SK-N-SH (cell line): ENCODE results near the gene MBNL2. TPM values are rescaled to one million over a fixed set of nuclear protein-coding genes. Genes with fewer than 3 reads are reported as not detected.
A peak's percentile ranks its signal among the peaks of the same experiment; 100 is the strongest.

Source experiments
- CTCF ChIA-PET: fragments of 300-600, 350-600 bp; formaldehyde crosslinking; extraction: SDS; loops from one replicate; lab custom pipeline; 2021; lab: Yijun Ruan, JAX
- POLR2A ChIA-PET: fragments of 350-600 bp; sonication (Branson Sonifier 250); formaldehyde crosslinking; extraction: SDS; loops from one replicate; lab custom pipeline; 2020; ENCODE audit warnings: antibody characterized with exemption, inconsistent platforms; lab: Yijun Ruan, JAX
- DNase-seq: peaks from one replicate; pipeline ENCODE4 v3.0.0; 2012
- H2AFZ ChIP-seq: fragments of 200-600 bp; sonication (generic); 2 replicates; pipeline ENCODE4 v1.8.1; 2016; ENCODE audit warnings: antibody characterized with exemption, mild to moderate bottlenecking, low read depth
- H3F3A ChIP-seq: fragments of 200-600 bp; sonication (generic); replicated peaks from 2 replicates; pipeline ENCODE3; 2016; ENCODE audit warnings: antibody characterized with exemption, mild to moderate bottlenecking; ENCODE audit not compliant: insufficient read depth
- H3K27ac ChIP-seq, 2 experiments: fragments of 200-500 bp in 1 of 2; fragments of 200-600 bp in 1 of 2; sonication (Bioruptor generic) in 1 of 2; sonication (generic), shearing (Covaris generic) in 1 of 2; 2 replicates each; pipeline versions ENCODE4 v1.5.1 to v1.6.1; 2014 to 2016; ENCODE audit warnings: low read depth in 2 of 2, inconsistent platforms in 1 of 2, low read length in 1 of 2, mild to moderate bottlenecking in 1 of 2, mixed read lengths in 1 of 2
- H3K27me3 ChIP-seq: fragments of 200-600 bp; sonication (generic), shearing (Covaris generic); 2 replicates; pipeline ENCODE4 v1.6.1; 2016; ENCODE audit warnings: mixed run types; ENCODE audit not compliant: insufficient read depth
- H3K36me3 ChIP-seq, 2 experiments: fragments of 200-500 bp in 1 of 2; fragments of 200-600 bp in 1 of 2; sonication (Bioruptor generic) in 1 of 2; sonication (generic) in 1 of 2; replicated peaks in 1 of 2; 2 replicates each; pipeline versions ENCODE3 to v1.5.1; 2014 to 2016; ENCODE audit warnings: low read length in 1 of 2, mild to moderate bottlenecking in 1 of 2; ENCODE audit not compliant: insufficient read depth in 2 of 2, control insufficient read depth in 1 of 2
- H3K4me1 ChIP-seq, 2 experiments: fragments of 200-500 bp in 1 of 2; fragments of 200-600 bp in 1 of 2; sonication (Bioruptor generic) in 1 of 2; sonication (generic), shearing (Covaris generic) in 1 of 2; 2 replicates each; pipeline versions ENCODE4 v1.5.1 to v1.6.1; 2014 to 2016; ENCODE audit warnings: low read depth in 1 of 2, low read length in 1 of 2, mixed run types in 1 of 2; ENCODE audit not compliant: insufficient read depth in 2 of 2, control insufficient read depth in 1 of 2
- H3K4me2 ChIP-seq: fragments of 200-600 bp; sonication (generic), shearing (Covaris generic); 2 replicates; pipeline ENCODE4 v1.6.1; 2017; ENCODE audit warnings: mixed run types
- H3K4me3 ChIP-seq, 2 experiments: fragments of 200-500 bp in 1 of 2; fragments of 200-600 bp in 1 of 2; sonication (Bioruptor generic) in 1 of 2; sonication (generic), shearing (Covaris generic) in 1 of 2; 2 replicates each; pipeline versions ENCODE4 v1.5.1 to v1.8.1; 2014 to 2016; ENCODE audit warnings: low read depth in 2 of 2, inconsistent platforms in 1 of 2, low read length in 1 of 2, mild to moderate bottlenecking in 1 of 2, mixed read lengths in 1 of 2, moderate library complexity in 1 of 2
- H3K79me2 ChIP-seq: fragments of 200-600 bp; sonication (generic); 2 replicates; pipeline ENCODE4 v1.8.1; 2017; ENCODE audit warnings: mild to moderate bottlenecking; ENCODE audit not compliant: insufficient read depth
- H3K9ac ChIP-seq: fragments of 200-600 bp; sonication (generic); 2 replicates; pipeline ENCODE4 v1.6.1; 2017; ENCODE audit warnings: mixed run types
- H3K9me2 ChIP-seq: fragments of 200-600 bp; sonication (generic); 2 replicates; pipeline ENCODE4 v1.6.1; 2017; ENCODE audit warnings: mixed run types
- H3K9me3 ChIP-seq: fragments of 200-600 bp; sonication (generic); 2 replicates; pipeline ENCODE4 v1.6.1; 2017; ENCODE audit warnings: mixed run types, mild to moderate bottlenecking, moderate library complexity
- H4K20me1 ChIP-seq: fragments of 200-600 bp; sonication (generic); 2 replicates; pipeline ENCODE4 v1.6.1; 2017; ENCODE audit warnings: mild to moderate bottlenecking, mixed run types; ENCODE audit not compliant: insufficient read depth
- EP300 ChIP-seq, 2 experiments: IDR thresholded peaks; 2 replicates each; pipeline versions ENCODE4 v1.4.0 to v1.6.1; 2012; ENCODE audit warnings: borderline replicate concordance in 1 of 2, low read depth in 1 of 2, low read length in 1 of 2
- FOSL2 ChIP-seq: IDR thresholded peaks from 2 replicates; pipeline ENCODE4 v1.4.0; 2012; ENCODE audit warnings: low read depth, mild to moderate bottlenecking, moderate library complexity, borderline replicate concordance
- IRF3 ChIP-seq: fragments of 150-350 bp; IDR thresholded peaks from 2 replicates; pipeline ENCODE4 v1.6.1; 2016; ENCODE audit warnings: mild to moderate bottlenecking, low read depth, low read length
- JUND ChIP-seq: IDR thresholded peaks from 2 replicates; pipeline ENCODE4 v1.4.0; 2012
- MEF2A ChIP-seq: IDR thresholded peaks from 2 replicates; pipeline ENCODE4 v1.4.0; 2012; ENCODE audit warnings: low read depth, borderline replicate concordance
- NFIC ChIP-seq: IDR thresholded peaks from 2 replicates; pipeline ENCODE4 v1.4.0; 2012; ENCODE audit warnings: borderline replicate concordance
- NRF1 ChIP-seq: IDR thresholded peaks from 2 replicates; pipeline ENCODE4 v1.6.1; 2012; ENCODE audit warnings: low read depth, mild to moderate bottlenecking, low read length
- POLR2AphosphoS5 ChIP-seq: IDR thresholded peaks from 2 replicates; pipeline ENCODE4 v1.6.1; 2012; ENCODE audit warnings: low read depth, low read length
- RAD21 ChIP-seq: IDR thresholded peaks from 2 replicates; pipeline ENCODE4 v1.6.1; 2012; ENCODE audit warnings: mild to moderate bottlenecking, low read length
- RXRA ChIP-seq: IDR thresholded peaks from 2 replicates; pipeline ENCODE4 v1.4.0; 2012; ENCODE audit warnings: low read depth, mild to moderate bottlenecking, borderline replicate concordance
- SIN3A ChIP-seq: IDR thresholded peaks from 2 replicates; pipeline ENCODE4 v1.6.1; 2012; ENCODE audit warnings: low read depth, mild to moderate bottlenecking, low read length, moderate library complexity, borderline replicate concordance
- SMC3 ChIP-seq: IDR thresholded peaks from 2 replicates; pipeline ENCODE4 v1.6.1; 2012; ENCODE audit warnings: low read depth, low read length, improper control_type of control experiment
- TAF1 ChIP-seq: IDR thresholded peaks from 2 replicates; pipeline ENCODE4 v1.6.1; 2012; ENCODE audit warnings: low read depth, mild to moderate bottlenecking, low read length, moderate library complexity, borderline replicate concordance
- TCF12 ChIP-seq: IDR thresholded peaks from 2 replicates; pipeline ENCODE4 v1.4.0; 2012
- TEAD4 ChIP-seq: IDR thresholded peaks from 2 replicates; pipeline ENCODE4 v1.4.0; 2012; ENCODE audit warnings: mild to moderate bottlenecking, borderline replicate concordance; ENCODE audit not compliant: insufficient read depth
- USF2 ChIP-seq: fragments of 150-350 bp; IDR thresholded peaks from 2 replicates; pipeline ENCODE4 v1.6.1; 2017; ENCODE audit warnings: antibody characterized with exemption, low read length, low read depth, borderline replicate concordance
- WGBS: methylation state at CpG from one replicate; pipeline ENCODE4 v1.1.6; 2017; ENCODE audit warnings: low lambda C conversion rate; 5-methylcytosine and 5-hydroxymethylcytosine counted together
- polyA plus RNA-seq, 3 experiments: library from polyadenylated mRNA; depleted of rRNA; stranded (reverse); fragments of >200 nt; gene quantifications; 2 replicates each; pipeline ENCODE4 v1.2.3, GENCODE V29; 2012
- TF ChIP-seq, protein P1 (sequence below): IDR thresholded peaks from 2 replicates; pipeline ENCODE4 v1.4.0; 2012; ENCODE audit warnings: low read depth
- TF ChIP-seq, protein P2 (sequence below): IDR thresholded peaks from 2 replicates; pipeline ENCODE4 v1.6.1; 2012; ENCODE audit warnings: mild to moderate bottlenecking, low read depth, low read length, moderate library complexity
- TF ChIP-seq, protein P3 (sequence below): IDR thresholded peaks from 2 replicates; pipeline ENCODE4; 2012

MBNL2 gene
- polyA plus RNA-seq, 1 of the 3 experiments (the other 2 are of a cell fraction) = 24.5 TPM

GRCh38 chr13:97266332-97266731, 44.2 kb downstream of the MBNL2 start:
- no peak overlapping the region for H2AFZ ChIP-seq
- no peak for TF ChIP-seq NRF1
- TF ChIP-seq, protein P1, sequence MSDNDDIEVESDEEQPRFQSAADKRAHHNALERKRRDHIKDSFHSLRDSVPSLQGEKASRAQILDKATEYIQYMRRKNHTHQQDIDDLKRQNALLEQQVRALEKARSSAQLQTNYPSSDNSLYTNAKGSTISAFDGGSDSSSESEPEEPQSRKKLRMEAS = no peak
- TF ChIP-seq TAF1 = peak; percentile 24; the same call in 1 of the 2 replicates
- TF ChIP-seq TCF12 = no peak
- TF ChIP-seq, protein P2, sequence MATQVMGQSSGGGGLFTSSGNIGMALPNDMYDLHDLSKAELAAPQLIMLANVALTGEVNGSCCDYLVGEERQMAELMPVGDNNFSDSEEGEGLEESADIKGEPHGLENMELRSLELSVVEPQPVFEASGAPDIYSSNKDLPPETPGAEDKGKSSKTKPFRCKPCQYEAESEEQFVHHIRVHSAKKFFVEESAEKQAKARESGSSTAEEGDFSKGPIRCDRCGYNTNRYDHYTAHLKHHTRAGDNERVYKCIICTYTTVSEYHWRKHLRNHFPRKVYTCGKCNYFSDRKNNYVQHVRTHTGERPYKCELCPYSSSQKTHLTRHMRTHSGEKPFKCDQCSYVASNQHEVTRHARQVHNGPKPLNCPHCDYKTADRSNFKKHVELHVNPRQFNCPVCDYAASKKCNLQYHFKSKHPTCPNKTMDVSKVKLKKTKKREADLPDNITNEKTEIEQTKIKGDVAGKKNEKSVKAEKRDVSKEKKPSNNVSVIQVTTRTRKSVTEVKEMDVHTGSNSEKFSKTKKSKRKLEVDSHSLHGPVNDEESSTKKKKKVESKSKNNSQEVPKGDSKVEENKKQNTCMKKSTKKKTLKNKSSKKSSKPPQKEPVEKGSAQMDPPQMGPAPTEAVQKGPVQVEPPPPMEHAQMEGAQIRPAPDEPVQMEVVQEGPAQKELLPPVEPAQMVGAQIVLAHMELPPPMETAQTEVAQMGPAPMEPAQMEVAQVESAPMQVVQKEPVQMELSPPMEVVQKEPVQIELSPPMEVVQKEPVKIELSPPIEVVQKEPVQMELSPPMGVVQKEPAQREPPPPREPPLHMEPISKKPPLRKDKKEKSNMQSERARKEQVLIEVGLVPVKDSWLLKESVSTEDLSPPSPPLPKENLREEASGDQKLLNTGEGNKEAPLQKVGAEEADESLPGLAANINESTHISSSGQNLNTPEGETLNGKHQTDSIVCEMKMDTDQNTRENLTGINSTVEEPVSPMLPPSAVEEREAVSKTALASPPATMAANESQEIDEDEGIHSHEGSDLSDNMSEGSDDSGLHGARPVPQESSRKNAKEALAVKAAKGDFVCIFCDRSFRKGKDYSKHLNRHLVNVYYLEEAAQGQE = no peak
- peak; percentile 14; the same call in 1 of the 2 replicates for TF ChIP-seq MEF2A
- TF ChIP-seq NFIC = no peak
- no peak for TF ChIP-seq FOSL2
- TF ChIP-seq SIN3A = no peak
- peak; percentile 2; the same call in 1 of the 2 replicates for TF ChIP-seq JUND
- TF ChIP-seq, all 33 proteins: peak for 3
- ChIA-PET CTCF (interaction anchor here (2.2 kb wide), 1 partner anchor 157 kb away, joined by 6 read pairs; no protein-coding TSS in a partner anchor), POLR2A (no interaction called here)
- DNase-seq = no peak
- Histone ChIP-seq H3K9ac (peak overlapping the region; percentile 62; the same call in 1 of the 2 replicates), H4K20me1 (no peaks in the 10 kb centered on the region), H3K9me2 (no peaks in the 10 kb centered on the region), H3K36me3 (peaks cover 6 to 34% of the 10 kb centered on the region in 2 experiments), H3K27me3 (no peaks in the 10 kb centered on the region), H3F3A (peaks cover 47% of the 10 kb centered on the region), H3K27ac (peak overlapping the region; percentile 58 to 90), H3K4me1 (peaks cover 26 to 37% of the 10 kb centered on the region in 2 experiments), H3K79me2 (peaks cover 100% of the 10 kb centered on the region), H3K9me3 (no peaks in the 10 kb centered on the region), H3K4me3 (no peak overlapping the region), H3K4me2 (peak overlapping the region; percentile 63; the same call in 1 of the 2 replicates)
- WGBS = 40% methylated on average over 8 of the region's 8 CpGs

- Histone ChIP-seq H3K79me2 (peaks cover 100% of the 10 kb centered on the region), H3K27ac (peak overlapping the region; percentile 58 to 90; a peak in 3 of 4 replicates), H3K9me3 (no peaks in the 10 kb centered on the region), H3K4me1 (peaks cover 20 to 37% of the 10 kb centered on the region in 2 experiments), H3K27me3 (no peaks in the 10 kb centered on the region), H3K36me3 (peaks cover 6 to 34% of the 10 kb centered on the region in 2 experiments), H3K4me3 (peak overlapping the region in 1 of 2 experiments; percentile 43; a peak in 1 of 4 replicates), H3K4me2 (peak overlapping the region; percentile 63), H3K9ac (peak overlapping the region; percentile 42; the same call in 1 of the 2 replicates), H2AFZ (no peak overlapping the region), H3F3A (peaks cover 47% of the 10 kb centered on the region), H4K20me1 (no peaks in the 10 kb centered on the region), H3K9me2 (no peaks in the 10 kb centered on the region)
- ChIA-PET POLR2A (no interaction called here), CTCF (interaction anchor here (2.2 kb wide), 1 partner anchor 157 kb away, joined by 6 read pairs; no protein-coding TSS in a partner anchor)
- DNase-seq = no peak
- 50% methylated on average over 8 of the region's 8 CpGs for WGBS
- TF ChIP-seq JUND = no peak; the same call in 1 of the 2 replicates
- TF ChIP-seq EP300 (IDR thresholded peaks at IDR 0.05; ENCODE audit: borderline replicate concordance in 1 of 2, low read depth in 1 of 2, low read length in 1 of 2) = peak in 1 of 2 experiments; percentile 55; a peak in 2 of 4 replicates
- TF ChIP-seq IRF3 = no peak
- TF ChIP-seq USF2 = no peak
- TF ChIP-seq FOSL2 = 0 out of 2 replicates have a peak, but pooled peaks have one; percentile 15
- TF ChIP-seq RXRA = peak; percentile 14; the same call in 1 of the 2 replicates
- TF ChIP-seq RAD21 = no peak
- no peak for TF ChIP-seq SIN3A
- TF ChIP-seq TCF12 = no peak
- TF ChIP-seq, protein P3, sequence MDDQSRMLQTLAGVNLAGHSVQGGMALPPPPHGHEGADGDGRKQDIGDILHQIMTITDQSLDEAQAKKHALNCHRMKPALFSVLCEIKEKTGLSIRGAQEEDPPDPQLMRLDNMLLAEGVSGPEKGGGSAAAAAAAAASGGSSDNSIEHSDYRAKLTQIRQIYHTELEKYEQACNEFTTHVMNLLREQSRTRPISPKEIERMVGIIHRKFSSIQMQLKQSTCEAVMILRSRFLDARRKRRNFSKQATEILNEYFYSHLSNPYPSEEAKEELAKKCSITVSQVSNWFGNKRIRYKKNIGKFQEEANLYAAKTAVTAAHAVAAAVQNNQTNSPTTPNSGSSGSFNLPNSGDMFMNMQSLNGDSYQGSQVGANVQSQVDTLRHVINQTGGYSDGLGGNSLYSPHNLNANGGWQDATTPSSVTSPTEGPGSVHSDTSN = 0 out of 2 replicates have a peak, but pooled peaks have one; percentile 4
- TF ChIP-seq SMC3 = no peak
- no peak for TF ChIP-seq TAF1
- TF ChIP-seq MEF2A = no peak
- TF ChIP-seq TEAD4 = no peak
- TF ChIP-seq POLR2AphosphoS5 = no peak; the same call in 1 of the 2 replicates
Measured at GRCh38 chr13:97266772-97267417, 44.8 kb downstream of the MBNL2 start.
